NCI-H2171 treated with DMSO at 0.1 percent for 48 hours (cell line): ENCODE data around the gene GRAP.
"Not testable (repeated sequence)": the region's sequence is repeated elsewhere in the genome, so short reads cannot be mapped to it uniquely, and the experiment has no call there.

Experiments used
- DNase-seq: peaks from one replicate; lab custom pipeline; 2025; lab: John Stamatoyannopoulos, UW

Gene GRAP

GRCh38 chr17:19042369-19042768 is 4.4 kb downstream of the GRAP start:
- not testable (repeated sequence) for DNase-seq

GRCh38 chr17:19041871-19042270 is 4.9 kb downstream of the GRAP start:
- DNase-seq = not testable (repeated sequence)

GRCh38 chr17:19040350-19040749 is 6.4 kb downstream of the GRAP start:
- DNase-seq = not testable (repeated sequence)

- not testable (repeated sequence) for DNase-seq
These were observed 8.0 kb downstream of the GRAP start for GRCh38 chr17:19038730-19039129.

- DNase-seq = not testable (repeated sequence)
These were observed 8.8 kb downstream of the GRAP start for GRCh38 chr17:19038007-19038406.

GRCh38 chr17:19037547-19037946 is 9.2 kb downstream of the GRAP start:
- not testable (repeated sequence) for DNase-seq

- DNase-seq = not testable (repeated sequence)
These were observed 10.6 kb downstream of the GRAP start for GRCh38 chr17:19036186-19036585.

- DNase-seq = not testable (repeated sequence)
These were observed 14.3 kb downstream of the GRAP start for GRCh38 chr17:19032377-19032988.

GRCh38 chr17:19031729-19032128 is 15.0 kb downstream of the GRAP start:
- not testable (repeated sequence) for DNase-seq

GRCh38 chr17:19030771-19031449 is 15.8 kb downstream of the GRAP start:
- DNase-seq = not testable (repeated sequence)

- not testable (repeated sequence) for DNase-seq
These were observed 17.0 kb downstream of the GRAP start for GRCh38 chr17:19029740-19030139.

- DNase-seq = not testable (repeated sequence)
These were observed 18.1 kb downstream of the GRAP start for GRCh38 chr17:19028671-19029070.

GRCh38 chr17:19024101-19025078 is 22.4 kb downstream of the GRAP start:
- DNase-seq = no peak

- no peak for DNase-seq
These were observed 23.4 kb downstream of the GRAP start for GRCh38 chr17:19023209-19023999.

- DNase-seq = no peak
These were observed 24.0 kb downstream of the GRAP start for GRCh38 chr17:19022747-19023146.

- DNase-seq = no peak
These were observed 24.6 kb downstream of the GRAP start for GRCh38 chr17:19022128-19022527.

- no peak for DNase-seq
These were observed 25.1 kb downstream of the GRAP start for GRCh38 chr17:19021622-19022083.

GRCh38 chr17:19021011-19021621 is 25.6 kb downstream of the GRAP start:
- DNase-seq = not testable (repeated sequence)

GRCh38 chr17:19020016-19020415 is 26.7 kb downstream of the GRAP start:
- no peak for DNase-seq

GRCh38 chr17:19019041-19019941 is 27.5 kb downstream of the GRAP start:
- peak; percentile 78 for DNase-seq
